Panc1 (cell line): Measurements from ENCODE around the gene TBX18. TPM values are rescaled to one million over a fixed set of nuclear protein-coding genes. Genes with fewer than 3 reads are reported as not detected.

Experiments used
- ATAC-seq: fragments of 200-7000 bp; cut with Tn5 transposase; 2 replicates; pipeline ENCODE4 v1.9.1; 2020; ENCODE audit warnings: mild to moderate bottlenecking, moderate library complexity
- BruUV-seq: library from RNA; stranded (reverse); fragments of 400-500 nt; replicated peaks from 2 replicates; lab custom pipeline; 2021; lab: Mats Ljungman, UMichigan
- CTCF ChIA-PET: fragments of 300-600 bp; sonication (Branson Sonifier 250); formaldehyde crosslinking; loops from one replicate; lab custom pipeline; 2022; ENCODE audit warnings: antibody characterized with exemption; lab: Charles Lee
- POLR2A ChIA-PET: fragments of 300-600 bp; sonication (Branson Sonifier 250); formaldehyde crosslinking; loops from one replicate; lab custom pipeline; 2022; ENCODE audit warnings: antibody characterized with exemption; lab: Charles Lee
- DNase-seq: peaks from one replicate; pipeline ENCODE4 v3.0.0-alpha.2; 2010; ENCODE audit warnings: low read depth, low spot score
- H3K27ac ChIP-seq: 2 replicates; pipeline ENCODE4 v1.5.1; 2011; ENCODE audit warnings: mild to moderate bottlenecking, low read length, inconsistent platforms
- H3K27me3 ChIP-seq: fragments of 200-500 bp; sonication (Bioruptor generic); 2 replicates; pipeline ENCODE4 v1.6.0; 2014; ENCODE audit warnings: low read length, inconsistent platforms; ENCODE audit not compliant: control insufficient read depth, insufficient read depth
- H3K36me3 ChIP-seq: fragments of 200-500 bp; sonication (Bioruptor generic); 2 replicates; pipeline ENCODE4 v1.5.1; 2014; ENCODE audit warnings: inconsistent platforms, mild to moderate bottlenecking, low read length, moderate library complexity; ENCODE audit not compliant: control insufficient read depth, insufficient read depth
- H3K4me1 ChIP-seq: 2 replicates; pipeline ENCODE4 v1.5.1; 2011; ENCODE audit warnings: inconsistent platforms, mild to moderate bottlenecking, low read length, moderate library complexity; ENCODE audit not compliant: control insufficient read depth, insufficient read depth
- H3K4me3 ChIP-seq, 2 experiments: 2 replicates each; pipeline ENCODE4 v1.5.1; 2011 to 2012; ENCODE audit warnings: low read depth in 2 of 2, low read length in 2 of 2, mild to moderate bottlenecking in 2 of 2, inconsistent platforms in 1 of 2, moderate library complexity in 1 of 2
- H3K9me3 ChIP-seq: fragments of 200-500 bp; sonication (Bioruptor generic); 2 replicates; pipeline ENCODE4 v1.5.1; 2014; ENCODE audit warnings: low read depth, mild to moderate bottlenecking, inconsistent platforms, low read length, moderate library complexity; ENCODE audit not compliant: control insufficient read depth, insufficient read depth
- POLR2AphosphoS5 ChIP-seq: IDR thresholded peaks from 2 replicates; pipeline ENCODE4 v1.6.1; 2012; ENCODE audit warnings: mild to moderate bottlenecking, low read depth, low read length, moderate library complexity
- SIN3A ChIP-seq: IDR thresholded peaks from 2 replicates; pipeline ENCODE4 v1.6.1; 2012; ENCODE audit warnings: low read depth, mild to moderate bottlenecking, low read length, moderate library complexity, borderline replicate concordance; ENCODE audit not compliant: insufficient read depth
- TCF7L2 ChIP-seq: IDR thresholded peaks from 2 replicates; pipeline ENCODE4 v1.6.1; 2011; ENCODE audit warnings: mild to moderate bottlenecking, low read depth, low read length, inconsistent platforms
- in situ Hi-C: cut with HindIII; loops from 2 replicates; pipeline ENCODE4 v1.10.0; 2016; ENCODE audit warnings: low sequenced_read_pairs, low pct_unique_long_range_greater_than_20kb
- intact Hi-C: fragments of 100-400 bp; cut with micrococcal nuclease; formaldehyde crosslinking; loops from one replicate; pipeline ENCODE4 v1.10.0; 2022; ENCODE audit not compliant: unreplicated experiment
- total RNA-seq: library from RNA; stranded (reverse); gene quantifications from one replicate; pipeline ENCODE4 v1.2.1, GENCODE V29; 2021; ENCODE audit not compliant: unreplicated experiment
- TF ChIP-seq, protein P1 (sequence below): fragments of 450-650 bp; IDR thresholded peaks from 2 replicates; pipeline ENCODE4 v1.5.1; 2017; ENCODE audit warnings: mild to moderate bottlenecking
- TF ChIP-seq, protein P2 (sequence below), 2 experiments: IDR thresholded peaks; 2 replicates each; pipeline ENCODE4 v1.6.1; 2011 to 2012; ENCODE audit warnings: low read depth in 2 of 2, control low read depth in 1 of 2, low read length in 1 of 2, mild to moderate bottlenecking in 1 of 2, moderate library complexity in 1 of 2; ENCODE audit not compliant: insufficient read depth in 1 of 2

Gene TBX18
- total RNA-seq, 1 experiment from 2014 or later, result 10.1 TPM

- no TSS peak for BruUV-seq
- ATAC-seq, result no peak
- CTCF ChIA-PET, result no interaction called here
- intact Hi-C loops (loop anchor here (10.0 kb wide), 1 partner anchor 198 kb away; no protein-coding TSS in a partner anchor), in situ Hi-C loops (no loop called here)
- H3K4me3 ChIP-seq, result no peak overlapping the region
- DNase-seq, result no peak
- H3K4me1 ChIP-seq, result peaks cover 6% of the 10 kb centered on the region; the same call in 1 of the 2 replicates
- no peaks in the 10 kb centered on the region for H3K9me3 ChIP-seq
- POLR2A ChIA-PET, result no interaction called here
- H3K36me3 ChIP-seq, result no peaks in the 10 kb centered on the region
- no peak overlapping the region for H3K27ac ChIP-seq
- H3K27me3 ChIP-seq, result peaks cover 10% of the 10 kb centered on the region
- TF ChIP-seq TCF7L2, result no peak
- TF ChIP-seq, protein P1, sequence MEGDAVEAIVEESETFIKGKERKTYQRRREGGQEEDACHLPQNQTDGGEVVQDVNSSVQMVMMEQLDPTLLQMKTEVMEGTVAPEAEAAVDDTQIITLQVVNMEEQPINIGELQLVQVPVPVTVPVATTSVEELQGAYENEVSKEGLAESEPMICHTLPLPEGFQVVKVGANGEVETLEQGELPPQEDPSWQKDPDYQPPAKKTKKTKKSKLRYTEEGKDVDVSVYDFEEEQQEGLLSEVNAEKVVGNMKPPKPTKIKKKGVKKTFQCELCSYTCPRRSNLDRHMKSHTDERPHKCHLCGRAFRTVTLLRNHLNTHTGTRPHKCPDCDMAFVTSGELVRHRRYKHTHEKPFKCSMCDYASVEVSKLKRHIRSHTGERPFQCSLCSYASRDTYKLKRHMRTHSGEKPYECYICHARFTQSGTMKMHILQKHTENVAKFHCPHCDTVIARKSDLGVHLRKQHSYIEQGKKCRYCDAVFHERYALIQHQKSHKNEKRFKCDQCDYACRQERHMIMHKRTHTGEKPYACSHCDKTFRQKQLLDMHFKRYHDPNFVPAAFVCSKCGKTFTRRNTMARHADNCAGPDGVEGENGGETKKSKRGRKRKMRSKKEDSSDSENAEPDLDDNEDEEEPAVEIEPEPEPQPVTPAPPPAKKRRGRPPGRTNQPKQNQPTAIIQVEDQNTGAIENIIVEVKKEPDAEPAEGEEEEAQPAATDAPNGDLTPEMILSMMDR, result no peak
- TF ChIP-seq, protein P2, sequence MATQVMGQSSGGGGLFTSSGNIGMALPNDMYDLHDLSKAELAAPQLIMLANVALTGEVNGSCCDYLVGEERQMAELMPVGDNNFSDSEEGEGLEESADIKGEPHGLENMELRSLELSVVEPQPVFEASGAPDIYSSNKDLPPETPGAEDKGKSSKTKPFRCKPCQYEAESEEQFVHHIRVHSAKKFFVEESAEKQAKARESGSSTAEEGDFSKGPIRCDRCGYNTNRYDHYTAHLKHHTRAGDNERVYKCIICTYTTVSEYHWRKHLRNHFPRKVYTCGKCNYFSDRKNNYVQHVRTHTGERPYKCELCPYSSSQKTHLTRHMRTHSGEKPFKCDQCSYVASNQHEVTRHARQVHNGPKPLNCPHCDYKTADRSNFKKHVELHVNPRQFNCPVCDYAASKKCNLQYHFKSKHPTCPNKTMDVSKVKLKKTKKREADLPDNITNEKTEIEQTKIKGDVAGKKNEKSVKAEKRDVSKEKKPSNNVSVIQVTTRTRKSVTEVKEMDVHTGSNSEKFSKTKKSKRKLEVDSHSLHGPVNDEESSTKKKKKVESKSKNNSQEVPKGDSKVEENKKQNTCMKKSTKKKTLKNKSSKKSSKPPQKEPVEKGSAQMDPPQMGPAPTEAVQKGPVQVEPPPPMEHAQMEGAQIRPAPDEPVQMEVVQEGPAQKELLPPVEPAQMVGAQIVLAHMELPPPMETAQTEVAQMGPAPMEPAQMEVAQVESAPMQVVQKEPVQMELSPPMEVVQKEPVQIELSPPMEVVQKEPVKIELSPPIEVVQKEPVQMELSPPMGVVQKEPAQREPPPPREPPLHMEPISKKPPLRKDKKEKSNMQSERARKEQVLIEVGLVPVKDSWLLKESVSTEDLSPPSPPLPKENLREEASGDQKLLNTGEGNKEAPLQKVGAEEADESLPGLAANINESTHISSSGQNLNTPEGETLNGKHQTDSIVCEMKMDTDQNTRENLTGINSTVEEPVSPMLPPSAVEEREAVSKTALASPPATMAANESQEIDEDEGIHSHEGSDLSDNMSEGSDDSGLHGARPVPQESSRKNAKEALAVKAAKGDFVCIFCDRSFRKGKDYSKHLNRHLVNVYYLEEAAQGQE (IDR thresholded peaks at IDR 0.05; ENCODE audit: insufficient read depth in 1 of 2, low read depth in 2 of 2, low read length in 1 of 2), result no peak
- no peak for TF ChIP-seq SIN3A
- no peak for TF ChIP-seq POLR2AphosphoS5
These were observed 2.6 kb upstream of the TBX18 start for GRCh38 chr6:84766799-84767525.

DNA sequence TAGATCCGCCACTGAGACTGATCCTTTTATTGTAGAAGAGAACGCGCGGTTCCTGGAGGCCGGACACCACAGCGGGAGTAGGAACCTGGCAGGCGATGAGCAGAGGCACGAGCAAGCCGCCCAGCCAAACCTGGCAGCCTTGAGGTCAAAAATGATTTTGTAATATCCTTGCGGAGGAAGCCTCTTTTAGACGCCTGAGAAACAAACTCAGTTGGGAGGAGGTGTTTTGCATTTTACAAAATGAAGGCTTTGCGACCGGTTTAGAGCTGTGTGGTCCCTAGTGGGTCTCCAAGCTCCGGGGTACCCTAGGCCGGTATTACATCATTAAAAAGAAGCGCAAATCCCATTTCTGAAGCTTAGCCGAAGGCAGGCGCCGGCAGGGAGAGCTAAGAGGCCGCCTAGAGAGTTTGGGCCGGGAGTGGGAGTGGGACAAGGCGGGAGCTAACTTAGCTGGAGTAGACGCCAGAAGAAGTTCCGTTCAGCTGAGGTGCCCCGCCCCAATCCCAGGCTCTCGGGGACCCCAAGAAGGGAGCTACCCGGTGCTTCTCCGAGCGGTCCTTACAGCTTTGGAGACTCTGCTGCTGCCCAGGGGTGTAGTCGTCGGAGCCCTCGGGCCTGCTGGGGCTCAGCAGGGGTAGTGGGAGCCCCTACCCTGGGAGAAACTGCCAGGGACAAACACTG is 1.9 kb upstream of the TBX18 start:
- no peak overlapping the region for H3K4me3 ChIP-seq
- BruUV-seq, result no TSS peak
- peaks cover 6% of the 10 kb centered on the region; the same call in 1 of the 2 replicates for H3K4me1 ChIP-seq
- intact Hi-C loops, result loop anchor here (10.0 kb wide), 1 partner anchor 199 kb away; no protein-coding TSS in a partner anchor
- H3K9me3 ChIP-seq, result no peaks in the 10 kb centered on the region
- POLR2A ChIA-PET, result no interaction called here
- in situ Hi-C loops, result no loop called here
- no peak overlapping the region for H3K27ac ChIP-seq
- ATAC-seq (no peak), DNase-seq (no peak)
- peaks cover 7% of the 10 kb centered on the region for H3K27me3 ChIP-seq
- CTCF ChIA-PET, result no interaction called here
- TF ChIP-seq TCF7L2 (no peak), POLR2AphosphoS5 (no peak), SIN3A (no peak)
- TF ChIP-seq, protein P1, result no peak
- TF ChIP-seq, protein P2 (IDR thresholded peaks at IDR 0.05; ENCODE audit: insufficient read depth in 1 of 2, low read depth in 2 of 2, low read length in 1 of 2), result no peak
- no peaks in the 10 kb centered on the region for H3K36me3 ChIP-seq
